Putamen (tissue), 1 donor: ENCODE measurements around the gene DST.

Experiments used
- DNase-seq: peaks from one replicate; pipeline ENCODE4 v3.0.0-alpha.2; 2016; ENCODE audit warnings: low spot score

Gene DST

DNA sequence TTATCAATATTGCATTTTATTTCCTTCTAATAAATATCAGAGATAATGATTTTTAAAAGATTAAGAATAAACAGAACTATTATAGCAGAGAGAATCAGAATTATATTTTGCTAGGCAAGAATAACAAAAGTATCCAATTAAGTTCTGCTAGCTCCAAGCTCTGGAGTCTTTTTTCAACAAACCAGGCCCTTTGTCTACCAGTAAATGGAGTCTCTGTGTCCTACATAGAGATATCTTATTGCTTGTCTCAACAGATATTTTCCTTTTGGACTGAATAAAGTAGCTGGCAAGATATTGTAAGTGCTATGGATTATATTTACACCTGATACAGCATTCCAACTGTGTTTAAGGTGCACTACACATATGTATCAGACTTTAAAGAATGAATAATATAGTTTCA, 107.1 kb downstream of the DST start:
- DNase-seq: no peak

DNA sequence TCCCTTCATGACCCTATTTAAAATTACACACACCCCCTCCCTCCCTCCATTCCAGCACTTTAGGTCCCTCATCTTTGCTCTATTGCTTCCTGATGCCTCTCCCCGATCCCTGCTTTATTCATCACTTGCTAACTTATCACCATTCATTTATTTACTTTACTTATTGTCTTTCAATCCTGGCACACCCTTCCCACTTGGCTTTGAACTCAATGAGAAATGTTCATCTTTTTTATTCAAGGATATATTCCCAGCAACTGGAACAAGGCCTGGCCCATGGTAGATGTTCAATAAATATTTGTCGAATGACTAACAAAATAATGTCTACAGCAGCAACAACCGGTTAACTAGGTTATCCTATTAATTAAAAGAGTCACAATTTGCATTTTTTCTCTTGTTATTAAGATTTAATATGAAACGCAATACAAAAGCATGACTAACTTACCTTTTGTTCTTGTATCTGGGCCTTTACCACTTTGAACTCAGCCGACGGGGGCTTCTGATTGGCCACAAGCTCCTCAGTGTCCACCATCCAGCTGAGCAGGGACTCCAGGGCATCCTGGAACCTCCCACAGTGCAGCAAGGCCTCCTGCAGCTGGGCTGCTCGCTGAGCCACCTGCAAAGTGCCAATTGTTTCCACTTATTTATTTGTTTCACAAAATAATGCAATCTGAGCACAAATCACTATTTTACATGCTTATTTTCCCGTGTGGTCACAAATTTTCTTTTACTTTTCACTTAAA, 107.8 kb downstream of the DST start:
- no peak for DNase-seq

DNA sequence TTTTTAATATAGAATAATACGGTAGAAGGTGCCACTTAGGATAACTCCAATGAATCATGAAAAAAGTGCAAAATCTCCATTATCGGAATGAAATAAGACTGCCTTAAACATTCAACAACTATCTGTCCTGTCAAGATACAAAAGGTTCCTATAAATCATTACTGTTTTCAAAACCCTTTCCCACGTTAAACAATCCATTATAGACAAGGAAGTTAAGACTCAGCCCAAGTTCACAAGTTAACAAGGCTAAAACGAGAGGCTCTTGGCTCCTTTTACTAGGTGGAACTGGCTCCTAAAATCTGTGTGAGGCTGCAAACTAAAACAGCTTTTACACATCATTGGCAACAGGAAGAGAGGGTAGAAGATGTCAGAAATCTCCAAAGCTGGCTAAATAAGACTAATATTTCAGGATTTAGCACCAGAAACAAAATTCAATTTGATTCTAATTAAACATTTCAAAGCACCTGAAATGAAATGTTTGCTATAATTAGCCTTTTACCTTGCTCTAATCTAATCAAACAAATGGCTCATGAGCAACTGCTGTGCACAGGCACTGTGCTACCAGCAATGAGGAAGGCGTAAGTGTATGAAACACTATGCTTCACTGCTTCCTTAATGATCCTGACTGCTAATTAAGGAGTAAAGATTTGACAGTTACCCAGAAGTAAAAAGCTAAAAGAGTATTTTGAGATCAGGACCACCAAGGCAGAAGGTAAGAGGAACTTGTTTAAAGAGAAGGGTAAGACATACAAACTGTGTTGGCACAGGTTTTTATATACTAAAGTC, 109.7 kb downstream of the DST start:
- DNase-seq: no peak

DNA sequence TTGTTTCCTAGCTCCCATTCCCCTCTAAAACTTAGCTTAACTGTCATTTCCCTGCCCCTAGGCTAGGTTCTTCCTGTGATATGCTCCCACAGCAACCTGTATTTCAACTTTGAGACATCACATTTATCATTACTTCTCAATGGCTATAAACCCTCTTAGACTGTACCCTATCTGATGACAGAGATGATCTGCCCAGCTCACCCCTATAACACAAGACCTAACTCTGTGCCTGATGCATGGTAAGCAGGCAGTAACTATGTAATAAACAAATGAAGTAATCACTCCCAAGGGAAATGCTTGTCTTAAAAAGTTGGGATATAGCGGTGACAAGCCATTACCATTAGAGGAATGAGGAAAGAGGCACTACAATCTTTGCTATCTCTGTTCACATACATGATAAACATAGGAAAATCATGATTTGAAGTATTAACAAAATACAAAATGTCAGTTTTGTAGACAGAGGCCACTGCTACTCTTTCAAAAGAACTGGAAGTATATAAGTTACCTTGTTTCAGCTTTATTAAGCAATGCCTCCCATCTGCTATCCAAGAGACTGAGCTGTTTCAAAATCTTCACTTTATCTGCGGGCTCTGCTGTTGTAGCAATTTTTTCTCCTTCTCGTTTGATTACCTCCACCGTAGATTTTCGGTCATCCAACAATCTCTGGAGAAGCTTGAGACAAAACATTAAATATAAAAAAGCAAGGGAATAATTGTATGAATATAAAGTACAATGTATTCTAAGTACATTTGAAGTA, 110.7 kb downstream of the DST start:
- no peak for DNase-seq

DNA sequence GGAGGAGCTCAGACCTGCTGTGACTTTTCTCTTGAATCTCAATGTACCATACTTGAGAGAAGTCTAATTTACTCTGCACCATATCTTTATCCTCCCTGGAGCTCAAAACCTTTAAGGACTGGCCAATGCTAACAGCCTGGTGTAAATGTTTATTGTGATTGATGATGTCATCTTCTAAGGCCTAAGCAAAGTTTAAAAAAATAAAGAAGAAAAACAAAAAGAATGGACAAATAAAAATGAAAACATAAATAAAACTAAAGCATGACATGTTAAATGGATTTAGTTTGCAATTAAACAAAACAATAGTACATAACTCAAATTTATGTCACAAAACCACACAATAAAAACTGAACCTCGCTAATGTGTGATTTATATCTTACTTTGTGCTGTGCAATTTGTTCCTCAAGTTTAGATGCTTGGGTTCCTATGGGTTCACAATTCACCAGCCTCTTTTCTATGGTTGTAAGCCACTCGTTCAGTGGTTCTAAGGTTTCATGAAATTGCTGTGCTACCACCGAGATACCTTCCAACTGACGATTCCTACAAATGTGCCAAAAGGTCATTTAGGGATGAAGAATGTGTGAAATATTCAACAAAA, 113.0 kb downstream of the DST start:
- no peak for DNase-seq

DNA sequence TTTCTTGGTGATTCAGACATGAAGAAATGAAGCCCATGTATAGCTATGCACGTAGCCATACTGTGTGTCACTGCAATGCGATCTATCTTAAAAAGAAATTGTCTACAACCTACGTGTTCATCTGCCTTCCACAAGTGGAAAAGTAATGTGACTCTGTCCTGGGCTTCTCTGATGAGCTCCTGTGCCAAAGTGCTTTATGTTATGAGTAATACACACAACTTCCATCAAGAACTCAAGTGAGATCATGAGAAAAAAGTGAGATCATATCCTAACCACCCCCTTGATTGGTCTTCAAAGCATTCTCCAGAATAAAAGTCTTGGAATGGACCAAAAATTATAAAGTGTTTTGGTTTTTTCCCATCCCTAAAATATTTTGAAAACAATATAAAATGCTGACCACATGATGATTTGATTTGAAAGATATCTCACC, 114.3 kb downstream of the DST start:
- DNase-seq: no peak

DNA sequence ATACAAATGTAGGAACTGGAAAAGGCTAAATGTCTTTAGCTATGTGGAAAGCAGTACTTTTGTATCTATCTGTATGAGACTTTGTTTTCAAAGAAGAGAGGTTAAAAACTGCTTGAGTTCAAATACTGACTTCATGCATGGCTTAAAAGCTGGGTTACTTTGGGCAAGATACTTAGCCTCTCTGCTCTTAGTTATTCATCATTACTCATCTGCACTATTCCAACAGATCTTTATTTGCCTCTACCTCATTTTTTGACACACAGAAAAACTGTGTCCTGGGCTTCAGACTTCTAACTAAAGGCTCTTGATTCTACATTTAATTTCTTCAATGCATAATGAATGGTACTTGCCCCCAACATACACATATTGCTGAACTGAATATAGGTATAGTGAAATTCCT, 114.8 kb downstream of the DST start:
- no peak for DNase-seq

DNA sequence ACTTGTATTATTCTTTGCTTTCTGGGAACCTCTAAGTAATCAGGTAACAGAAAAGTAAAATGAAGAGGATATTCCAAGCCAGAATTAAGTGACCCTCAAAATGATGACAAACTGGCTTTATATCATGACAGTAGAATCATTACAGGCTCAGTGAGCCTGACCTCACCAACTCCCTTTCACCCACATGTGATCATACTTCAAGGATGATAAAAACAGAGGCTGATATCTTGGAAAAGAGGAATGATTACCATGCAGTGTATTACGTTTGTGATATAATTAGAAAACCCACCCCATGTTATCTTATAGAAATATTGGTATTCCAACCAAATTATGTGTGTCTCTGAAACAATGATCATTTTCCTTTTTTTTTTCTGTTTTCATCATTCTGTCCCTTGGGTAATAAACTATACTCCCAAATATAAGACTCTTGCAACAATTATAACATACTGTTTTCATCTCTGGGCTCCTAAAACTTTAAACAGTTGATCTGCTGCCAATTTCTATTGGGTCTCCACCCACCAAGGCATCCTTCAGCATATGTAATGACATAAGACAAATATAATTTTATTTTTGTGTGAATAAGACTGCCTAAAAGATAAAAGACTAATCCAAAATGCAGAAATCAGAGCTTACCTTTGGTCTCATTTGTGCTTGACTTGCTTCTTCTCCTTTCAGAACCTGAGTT, 115.7 kb downstream of the DST start:
- no peak for DNase-seq

DNA sequence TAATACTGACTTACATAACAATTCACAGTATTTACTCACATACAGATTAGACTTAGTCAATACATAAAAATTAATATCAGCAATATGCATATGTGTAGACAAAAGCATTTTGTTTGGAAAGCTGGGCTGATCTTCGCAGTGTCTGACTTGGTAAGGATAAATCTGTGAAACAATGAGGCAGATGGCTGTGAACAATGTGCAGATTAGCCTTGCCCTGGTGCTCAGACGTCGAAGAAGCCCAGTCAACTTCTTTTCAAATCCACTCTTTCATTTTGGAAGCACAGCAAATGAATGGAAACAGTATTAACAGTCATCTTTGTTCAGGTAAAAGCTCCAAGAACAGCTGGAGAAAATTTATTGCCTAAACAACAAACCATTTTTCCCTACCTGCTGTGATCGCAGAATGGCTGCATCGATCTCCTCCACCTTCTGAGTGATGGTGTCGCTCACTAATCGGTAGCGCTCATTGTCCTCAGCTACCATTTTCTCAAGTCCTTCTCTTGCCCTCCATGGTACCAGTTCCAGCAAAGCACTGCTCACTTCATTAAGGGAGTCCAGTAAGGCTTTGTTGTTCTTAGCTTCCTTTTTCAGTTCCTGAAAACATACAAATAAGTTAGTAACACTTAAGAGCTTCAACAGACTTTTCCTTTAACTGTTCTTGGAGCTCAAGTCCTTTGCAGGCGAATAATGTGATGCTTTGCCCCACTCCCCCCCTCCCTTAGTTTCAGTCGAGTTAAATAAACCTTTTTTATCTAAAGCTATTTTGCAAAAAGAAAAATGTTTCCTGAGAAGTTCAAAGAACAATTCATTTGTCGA, 116.5 kb downstream of the DST start:
- no peak for DNase-seq

DNA sequence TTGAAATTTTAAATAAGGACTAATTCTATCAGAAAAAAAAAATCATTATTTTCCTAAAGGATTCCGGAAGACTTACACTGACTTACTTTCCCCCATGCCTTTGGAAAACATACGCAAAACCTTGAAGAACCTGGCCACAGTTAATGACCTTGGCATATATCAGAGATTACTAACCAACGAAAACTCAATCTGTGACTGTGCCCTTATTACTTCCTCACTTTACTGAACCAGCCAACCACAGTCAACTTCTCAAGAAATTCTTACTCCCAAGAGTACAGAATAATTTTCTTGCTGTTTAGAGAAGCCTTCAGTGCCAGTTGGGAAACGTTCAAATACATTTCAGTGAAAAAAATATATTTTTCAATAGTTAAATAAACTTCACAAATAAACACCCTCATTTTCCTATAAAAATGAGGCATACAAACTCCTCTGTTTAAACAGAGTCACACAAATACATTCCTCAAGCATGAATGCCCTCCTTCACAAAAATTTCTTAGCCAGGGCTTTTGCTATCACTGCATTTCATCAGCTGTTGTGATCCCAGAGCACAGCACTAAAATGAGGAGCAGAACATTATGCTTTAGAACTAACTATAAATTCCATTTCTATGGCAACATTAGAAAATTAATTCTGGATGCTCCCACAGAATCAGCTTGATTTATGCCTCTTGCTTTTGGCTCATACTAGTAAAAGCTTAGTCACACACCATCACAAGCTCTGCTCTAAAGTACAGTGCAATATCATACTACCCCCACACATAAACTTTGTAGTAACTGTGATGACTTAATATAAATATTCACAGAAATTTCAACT, 117.6 kb downstream of the DST start:
- DNase-seq: peak; percentile 68

DNA sequence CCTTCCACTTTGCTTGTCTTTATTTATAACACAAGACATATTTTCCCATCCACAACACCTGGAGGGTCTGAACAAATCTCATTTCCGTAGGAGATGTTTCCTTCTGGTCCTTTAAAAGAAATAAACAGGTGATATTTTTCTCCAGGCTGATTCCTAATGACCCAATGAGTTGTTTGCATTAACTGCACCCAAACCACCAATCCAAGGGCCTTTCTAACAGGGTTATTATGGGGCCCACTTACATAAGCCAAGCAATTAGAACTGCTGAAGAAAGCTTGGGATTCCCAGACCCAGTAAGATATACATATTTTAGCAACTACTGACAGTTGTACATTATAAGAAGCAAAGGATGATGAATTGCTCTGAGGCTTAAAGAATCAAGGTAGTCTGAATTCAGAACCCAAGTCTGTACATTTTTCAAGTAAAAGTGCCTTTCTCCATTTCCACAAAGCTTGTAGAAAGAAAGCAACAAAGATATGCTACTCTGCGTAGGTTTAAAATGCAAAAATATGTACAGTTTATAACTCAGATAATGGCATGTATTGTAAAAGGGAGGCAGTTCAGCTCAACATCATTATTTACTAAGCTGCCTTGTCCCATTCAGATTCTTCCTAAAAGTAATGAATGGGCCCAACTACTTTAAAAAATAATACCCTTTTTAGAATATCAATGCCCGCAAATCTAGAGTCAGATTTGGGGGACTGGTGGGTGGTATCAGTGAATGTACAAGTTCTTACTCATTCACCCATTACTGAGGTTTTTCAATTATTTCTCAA, 120.0 kb downstream of the DST start:
- DNase-seq: no peak

DNA sequence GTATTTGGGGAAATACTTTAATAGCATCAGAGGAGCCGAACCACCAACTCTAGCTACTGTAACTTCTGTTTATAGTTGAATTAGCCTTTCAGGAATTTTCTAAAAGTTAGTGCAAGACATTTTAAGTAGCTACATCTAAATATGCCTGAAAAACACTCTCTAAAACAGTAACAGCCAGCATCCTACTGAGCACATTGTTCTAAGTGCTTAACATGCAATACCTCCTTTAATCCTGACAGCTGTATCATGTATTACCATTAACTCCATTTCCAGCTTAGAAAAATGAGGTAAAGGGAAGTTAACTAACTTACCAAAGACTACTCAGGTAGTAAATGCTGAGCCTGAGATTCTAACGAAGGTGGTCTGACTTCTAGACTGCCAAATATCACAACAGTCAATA, 120.7 kb downstream of the DST start:
- DNase-seq: no peak

DNA sequence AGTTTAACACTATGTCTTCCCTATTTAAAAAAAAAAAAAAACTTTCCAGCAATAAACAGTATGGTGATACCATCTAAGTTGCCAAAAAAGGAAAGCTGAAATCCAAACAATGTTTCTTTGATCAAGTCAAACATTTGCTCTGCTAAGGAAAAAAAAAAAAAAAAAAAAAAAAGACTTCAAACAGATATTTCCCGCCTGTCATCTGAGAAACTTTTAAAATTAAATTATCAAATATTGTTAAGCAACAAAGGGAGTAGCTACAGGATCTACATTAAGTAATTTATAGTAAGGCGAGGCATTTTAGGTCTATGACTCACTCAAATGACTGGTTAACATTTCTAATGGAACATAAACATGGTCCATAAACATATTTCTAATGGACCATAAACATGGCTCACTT, 121.2 kb downstream of the DST start:
- DNase-seq: no peak

DNA sequence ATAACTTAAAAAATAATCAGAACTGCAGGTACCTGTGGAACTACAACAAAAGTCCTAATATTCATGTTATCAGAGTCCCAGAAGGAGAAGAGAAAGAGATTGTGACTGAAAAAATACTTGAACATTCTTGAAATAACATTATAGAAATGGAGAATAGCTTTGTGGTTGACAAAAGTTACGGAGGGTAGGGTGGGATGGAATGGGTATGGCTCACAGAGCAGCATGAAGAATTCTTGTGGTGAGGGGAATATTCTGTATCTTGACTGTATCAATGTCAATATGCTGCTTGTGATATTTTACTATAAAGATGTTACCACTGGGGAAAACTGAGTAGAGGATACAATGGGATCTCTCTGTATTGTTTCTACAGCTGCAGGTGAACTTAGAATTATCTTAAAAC, 122.5 kb downstream of the DST start:
- DNase-seq: no peak

DNA sequence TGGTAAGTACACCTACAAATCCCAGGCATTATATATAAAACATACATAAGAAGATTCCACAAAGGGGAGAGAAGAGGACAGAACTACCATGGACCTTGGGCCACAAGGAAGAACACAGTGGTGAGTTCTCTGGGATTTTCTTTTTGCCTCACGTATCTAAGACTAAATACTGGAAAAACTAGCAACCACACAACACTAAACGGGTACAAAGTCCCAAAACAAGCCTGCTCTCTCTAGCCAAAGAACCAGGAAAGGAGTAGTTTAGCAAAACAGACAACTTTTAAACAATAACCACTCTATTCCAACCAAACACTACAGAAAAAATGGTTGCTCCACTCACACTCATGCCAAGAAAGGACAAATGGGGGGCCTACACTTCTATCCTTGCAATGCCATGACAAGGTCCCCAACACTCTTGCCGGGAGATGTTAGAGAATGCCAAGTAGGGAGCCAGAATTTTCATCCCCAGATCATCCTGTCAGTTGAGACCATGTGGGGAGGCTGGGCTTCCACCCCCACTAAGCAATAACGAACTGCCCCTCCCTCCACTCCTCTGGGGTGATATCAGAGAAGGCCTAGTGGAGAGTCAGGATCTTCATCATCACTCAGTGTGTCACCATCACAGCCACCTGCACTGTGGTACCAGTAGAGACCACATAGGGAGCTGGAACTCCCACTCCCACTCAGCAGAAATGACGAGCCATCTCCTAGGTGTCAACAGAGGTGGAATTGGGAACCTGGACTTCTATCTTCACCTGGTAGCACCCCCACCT, 123.5 kb downstream of the DST start:
- no peak for DNase-seq

DNA sequence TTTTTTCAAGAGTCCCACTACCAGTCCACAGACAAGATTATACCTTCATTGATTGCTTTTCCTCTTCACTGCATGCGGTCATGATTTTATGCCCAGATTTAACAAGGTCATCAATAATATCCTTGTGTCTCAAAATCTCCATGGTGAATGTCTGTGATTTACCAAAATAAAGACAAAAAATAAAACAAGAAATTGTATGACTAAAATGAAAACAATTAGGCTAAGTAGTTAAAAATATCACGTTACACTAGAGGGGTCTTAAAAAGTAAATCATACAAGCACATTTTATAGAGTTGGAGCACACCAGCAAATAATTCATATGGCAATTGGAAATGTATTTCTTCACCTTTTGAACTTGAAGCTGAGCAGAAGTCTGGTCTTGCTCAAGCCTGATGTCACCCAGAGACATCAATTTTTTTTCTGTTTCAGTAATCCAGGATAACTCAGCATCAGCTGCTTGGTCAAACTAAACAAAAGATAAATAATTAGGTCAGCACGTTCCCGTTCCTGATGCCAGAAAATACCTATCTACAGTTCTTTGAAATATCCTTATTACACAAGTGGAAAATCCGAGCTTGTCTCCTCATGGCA, 125.4 kb downstream of the DST start:
- no peak for DNase-seq

DNA sequence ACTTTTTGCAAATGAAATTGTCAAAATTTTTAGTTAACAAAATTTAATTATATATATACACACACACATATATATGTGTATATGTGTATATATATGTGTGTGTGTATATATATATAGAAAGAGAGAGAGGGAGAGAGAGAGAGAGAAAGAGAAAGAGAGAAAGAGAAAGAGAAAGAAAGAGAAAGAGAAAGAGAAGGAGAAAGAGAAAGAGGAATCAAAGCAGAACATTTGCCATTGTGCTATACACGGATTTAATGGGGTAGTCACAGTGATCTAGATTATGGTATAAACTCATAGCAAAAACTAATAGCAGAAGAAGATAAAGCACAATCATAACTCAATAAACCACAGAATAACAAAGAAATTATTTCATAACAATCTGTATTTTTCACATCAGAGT, 126.7 kb downstream of the DST start:
- no peak for DNase-seq
